HG03103 (cell line): ENCODE data around the gene ACACB.

Experiments used
- ATAC-seq: cut with Tn5 transposase; IDR thresholded peaks from one replicate; pipeline ENCODE4 v1.9.1; 2021; ENCODE audit warnings: low read depth; ENCODE audit not compliant: unreplicated experiment

ACACB gene

GRCh38 chr12:109203480-109203879 is 87.1 kb downstream of the ACACB start:
- no peak for ATAC-seq

- ATAC-seq: no peak
Measured at GRCh38 chr12:109209082-109209481, 92.7 kb downstream of the ACACB start.

- no peak for ATAC-seq
Measured at GRCh38 chr12:109212460-109213115, 96.2 kb downstream of the ACACB start.

- no peak for ATAC-seq
Measured at GRCh38 chr12:109214131-109214530, 97.7 kb downstream of the ACACB start.

GRCh38 chr12:109218996-109219395 is 102.6 kb downstream of the ACACB start:
- no peak for ATAC-seq

GRCh38 chr12:109219938-109220337 is 103.6 kb downstream of the ACACB start:
- ATAC-seq: no peak

- no peak for ATAC-seq
Measured at GRCh38 chr12:109221277-109221931, 105.0 kb downstream of the ACACB start.

- ATAC-seq: no peak
Measured at GRCh38 chr12:109222062-109222461, 105.7 kb downstream of the ACACB start.

GRCh38 chr12:109222496-109222895 is 106.1 kb downstream of the ACACB start:
- no peak for ATAC-seq

- no peak for ATAC-seq
Measured at GRCh38 chr12:109223211-109223610, 106.8 kb downstream of the ACACB start.

- ATAC-seq: no peak
Measured at GRCh38 chr12:109223868-109224267, 107.5 kb downstream of the ACACB start.

- ATAC-seq: no peak
Measured at GRCh38 chr12:109228664-109229063, 112.3 kb downstream of the ACACB start.

GRCh38 chr12:109230193-109230592 is 113.8 kb downstream of the ACACB start:
- ATAC-seq: no peak

- no peak for ATAC-seq
Measured at GRCh38 chr12:109232731-109233130, 116.3 kb downstream of the ACACB start.

GRCh38 chr12:109234012-109234411 is 117.6 kb downstream of the ACACB start:
- no peak for ATAC-seq

- no peak for ATAC-seq
Measured at GRCh38 chr12:109236257-109236656, 119.9 kb downstream of the ACACB start.

- no peak for ATAC-seq
Measured at GRCh38 chr12:109239179-109239578, 122.8 kb downstream of the ACACB start.

GRCh38 chr12:109239691-109240090 is 123.3 kb downstream of the ACACB start:
- ATAC-seq: no peak

- ATAC-seq: no peak
Measured at GRCh38 chr12:109240365-109240764, 124.0 kb downstream of the ACACB start.

- ATAC-seq: no peak
Measured at GRCh38 chr12:109241936-109242335, 125.5 kb downstream of the ACACB start.

GRCh38 chr12:109244073-109244472 is 127.7 kb downstream of the ACACB start:
- no peak for ATAC-seq

GRCh38 chr12:109246221-109246620 is 129.8 kb downstream of the ACACB start:
- ATAC-seq: no peak
